T follicular helper cell (primary cell): ENCODE measurements around the gene HLA-DMB.
A peak's percentile ranks its signal among the peaks of the same experiment; 100 is the strongest.

Experiments
- DNase-seq: peaks from one replicate; pipeline ENCODE4 v3.0.0-alpha.2; 2020; ENCODE audit warnings: low read depth
- total RNA-seq, 2 experiments: gene quantifications; one replicate each; lab custom pipeline; 2026; lab: John Stamatoyannopoulos, UW

Gene HLA-DMB
- 0.04 to 0.96 reads per million in 2 experiments for total RNA-seq

- peak; percentile 37 for DNase-seq
Measured at GRCh38 chr6:32940656-32941213, at the start of gene HLA-DMB. HLA-DMB (minus strand) TSS chr6:32941028; CDS start chr6:32940807, 221 bp downstream.

GRCh38 chr6:32989368-32989767 is 48.5 kb upstream of the HLA-DMB start:
- no peak for DNase-seq

- DNase-seq = peak; percentile 85
Measured at GRCh38 chr6:32984622-32985389, 44.0 kb upstream of the HLA-DMB start.

- no peak for DNase-seq
Measured at GRCh38 chr6:32983964-32984621, 43.3 kb upstream of the HLA-DMB start.

- no peak for DNase-seq
Measured at GRCh38 chr6:32983493-32983848, 42.6 kb upstream of the HLA-DMB start.

- DNase-seq = no peak
Measured at GRCh38 chr6:32982702-32983492, 42.1 kb upstream of the HLA-DMB start.

- DNase-seq = no peak
Measured at GRCh38 chr6:32982084-32982701, 41.4 kb upstream of the HLA-DMB start.

- DNase-seq = no peak
Measured at GRCh38 chr6:32980488-32981038, 39.7 kb upstream of the HLA-DMB start.

- DNase-seq = no peak
Measured at GRCh38 chr6:32979720-32980487, 39.1 kb upstream of the HLA-DMB start.

GRCh38 chr6:32977953-32978324 is 37.1 kb upstream of the HLA-DMB start:
- DNase-seq = no peak

GRCh38 chr6:32977272-32977952 is 36.6 kb upstream of the HLA-DMB start:
- DNase-seq = no peak

GRCh38 chr6:32976334-32977069 is 35.7 kb upstream of the HLA-DMB start:
- DNase-seq = no peak

- DNase-seq = no peak
Measured at GRCh38 chr6:32975886-32976285, 35.1 kb upstream of the HLA-DMB start.

- DNase-seq = no peak
Measured at GRCh38 chr6:32974541-32975308, 33.9 kb upstream of the HLA-DMB start.

- peak; percentile 29 for DNase-seq
Measured at GRCh38 chr6:32974016-32974333, 33.1 kb upstream of the HLA-DMB start.

GRCh38 chr6:32973144-32974015 is 32.6 kb upstream of the HLA-DMB start:
- DNase-seq = peak; percentile 58

GRCh38 chr6:32972353-32973143 is 31.7 kb upstream of the HLA-DMB start:
- peak; percentile 48 for DNase-seq
